TTC549 (cell line): ENCODE measurements around the gene ATG10.
"Not testable (repeated sequence)": the region's sequence is repeated elsewhere in the genome, so short reads cannot be mapped to it uniquely, and the experiment has no call there.

ENCODE experiments used
- FAIRE-seq: peaks from 2 replicates; lab custom pipeline; 2012; peaks lifted over from hg19 to GRCh38; lab: Jason Lieb, UNC

Gene ATG10

GRCh38 chr5:82225525-82226172 lies 253.8 kb downstream of the ATG10 start:
- peak; percentile 42 for FAIRE-seq

- no peak for FAIRE-seq
Measured at GRCh38 chr5:82234885-82235284, 263.1 kb downstream of the ATG10 start.

- FAIRE-seq: no peak
Measured at GRCh38 chr5:82244151-82244550, 272.3 kb downstream of the ATG10 start.

DNA sequence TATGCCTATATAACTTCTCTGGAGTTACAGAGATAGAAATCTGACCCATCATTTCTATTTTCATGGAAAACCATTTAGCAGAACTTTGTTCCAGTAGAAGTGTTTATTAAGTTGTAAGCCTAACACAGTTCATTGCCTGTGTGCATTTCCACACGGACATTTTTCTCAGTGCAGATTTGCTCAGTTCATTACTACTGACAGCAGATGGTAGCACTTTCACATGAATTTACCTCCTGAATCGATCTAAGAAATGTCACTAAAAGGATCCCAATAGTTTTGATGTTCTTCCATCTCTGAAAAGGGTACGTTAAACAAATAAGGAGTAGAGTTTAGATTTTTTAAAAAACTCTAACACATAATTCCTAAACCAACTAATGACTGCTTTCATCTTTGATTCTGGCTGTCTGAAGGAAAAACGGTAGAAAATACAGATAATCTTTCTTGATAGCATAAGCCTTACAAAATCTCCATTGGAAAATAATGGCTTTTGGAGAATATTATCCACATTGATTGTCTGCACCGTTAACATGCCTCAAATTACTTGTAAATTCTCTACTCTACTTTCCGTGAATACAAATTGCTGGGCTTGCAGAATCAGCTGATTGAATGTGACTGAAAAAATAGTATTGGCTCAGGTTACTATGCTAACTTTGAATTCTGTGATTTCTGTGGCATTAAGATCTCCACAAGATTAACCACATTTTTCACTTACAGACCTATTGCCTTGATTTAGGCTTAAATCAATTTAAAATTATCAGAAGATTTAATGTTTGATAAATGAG lies 273.2 kb downstream of the ATG10 start:
- FAIRE-seq: peak; percentile 59

GRCh38 chr5:82246960-82247574 lies 275.2 kb downstream of the ATG10 start:
- FAIRE-seq: no peak

DNA sequence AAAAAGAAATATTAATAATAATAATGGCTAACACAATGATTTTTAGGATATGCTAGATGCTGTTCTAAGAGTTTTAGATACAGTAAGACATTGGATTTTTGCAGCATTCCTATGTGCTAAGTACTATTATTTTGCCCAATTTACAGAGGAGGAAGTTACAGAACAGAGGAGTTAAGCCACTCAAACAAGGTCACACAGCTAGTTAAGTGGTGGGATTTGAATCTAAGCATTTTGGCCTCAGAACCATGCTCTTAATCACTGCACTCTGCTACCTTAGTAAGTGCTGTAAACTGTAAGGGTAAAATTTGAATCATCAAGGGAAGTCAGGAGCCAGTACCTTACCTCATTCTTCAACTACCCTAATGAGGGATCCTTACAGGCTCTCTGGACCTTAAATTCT lies 280.9 kb downstream of the ATG10 start:
- FAIRE-seq: no peak

DNA sequence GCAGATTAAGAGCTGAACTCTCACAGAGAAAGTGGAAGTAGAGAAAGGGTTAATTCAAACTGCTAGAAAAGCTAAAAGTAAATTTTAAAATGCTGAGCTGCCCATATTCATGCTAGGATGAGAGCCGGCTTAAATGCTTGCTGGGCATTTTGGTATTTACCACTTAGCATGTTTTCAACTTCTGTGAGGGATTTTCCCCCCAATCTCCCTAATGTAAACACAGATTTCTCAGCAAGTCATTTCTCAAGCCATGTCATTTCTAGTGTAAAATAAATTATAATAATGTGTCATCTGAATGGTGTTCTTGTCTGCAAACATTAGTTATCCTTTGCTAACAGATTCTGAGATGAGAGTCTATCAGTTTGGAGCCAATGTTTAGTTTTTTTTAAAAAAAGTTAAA lies 284.0 kb downstream of the ATG10 start:
- no peak for FAIRE-seq

- no peak for FAIRE-seq
Measured at GRCh38 chr5:82257247-82257646, 285.4 kb downstream of the ATG10 start.

- FAIRE-seq: no peak
Measured at GRCh38 chr5:82257729-82258128, 285.9 kb downstream of the ATG10 start.

GRCh38 chr5:82259172-82259800 lies 287.5 kb downstream of the ATG10 start:
- FAIRE-seq: peak; percentile 76

GRCh38 chr5:82265047-82265446 lies 293.2 kb downstream of the ATG10 start:
- FAIRE-seq: no peak

- not testable (repeated sequence) for FAIRE-seq
Measured at GRCh38 chr5:82267297-82267933, 295.6 kb downstream of the ATG10 start.

GRCh38 chr5:82269363-82269762 lies 297.5 kb downstream of the ATG10 start:
- FAIRE-seq: not testable (repeated sequence)

DNA sequence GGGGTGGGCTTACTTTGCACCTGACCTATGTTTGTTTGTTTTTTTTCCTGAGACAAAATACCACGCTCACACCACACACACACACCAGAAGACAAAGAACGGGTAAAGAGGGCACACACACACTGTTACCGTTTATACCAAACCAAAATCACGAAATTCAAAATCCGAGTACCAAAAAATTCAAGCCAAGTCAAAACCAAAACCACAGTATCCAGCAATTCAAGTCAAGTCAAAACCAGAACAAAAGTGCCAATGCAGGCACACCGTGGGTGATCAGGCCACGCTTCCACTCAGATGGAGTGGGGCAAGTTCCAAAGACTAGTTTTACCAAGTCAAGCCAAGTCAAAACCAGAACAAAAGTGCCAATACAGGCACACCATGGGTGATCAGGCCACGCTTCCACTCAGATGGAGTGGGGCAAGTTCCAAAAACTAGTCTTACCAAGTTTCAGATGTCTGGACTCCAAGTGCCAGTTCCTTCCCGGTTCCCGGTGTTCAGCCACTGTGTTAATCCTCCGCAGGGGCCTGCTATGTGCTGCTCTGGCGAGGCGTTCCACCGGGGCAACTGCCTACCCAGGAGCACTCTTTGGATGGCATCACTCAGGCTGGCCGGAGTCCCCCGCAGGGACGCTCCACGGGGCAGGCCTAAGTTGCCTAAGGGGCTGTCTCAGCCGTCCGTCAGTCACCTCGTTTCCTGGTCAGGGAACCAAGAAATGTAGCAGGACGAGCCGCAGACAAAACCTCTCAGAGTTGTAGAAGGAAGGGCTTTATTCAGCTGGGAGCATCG lies 300.9 kb downstream of the ATG10 start:
- FAIRE-seq: not testable (repeated sequence)

DNA sequence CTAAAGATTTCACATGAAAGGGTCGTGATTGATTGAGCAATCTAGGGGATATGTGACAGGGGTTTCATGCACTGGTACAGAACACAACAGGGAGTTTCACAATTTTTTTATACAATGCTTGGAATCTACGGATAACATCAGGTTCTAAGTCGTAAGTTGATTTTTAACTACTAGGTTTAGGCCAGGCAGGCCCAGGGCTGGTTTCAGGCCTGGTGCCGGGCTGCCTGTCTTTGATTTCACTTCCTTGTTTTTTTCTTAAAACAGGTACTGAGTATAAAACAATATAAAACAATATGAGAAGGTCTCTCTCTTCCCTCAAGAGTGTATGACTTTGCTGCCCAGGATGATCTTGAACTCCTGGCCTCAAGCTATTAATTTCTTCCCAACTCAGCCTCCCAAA lies 301.6 kb downstream of the ATG10 start:
- FAIRE-seq: not testable (repeated sequence)

- FAIRE-seq: no peak
Measured at GRCh38 chr5:82274343-82275211, 302.8 kb downstream of the ATG10 start.

DNA sequence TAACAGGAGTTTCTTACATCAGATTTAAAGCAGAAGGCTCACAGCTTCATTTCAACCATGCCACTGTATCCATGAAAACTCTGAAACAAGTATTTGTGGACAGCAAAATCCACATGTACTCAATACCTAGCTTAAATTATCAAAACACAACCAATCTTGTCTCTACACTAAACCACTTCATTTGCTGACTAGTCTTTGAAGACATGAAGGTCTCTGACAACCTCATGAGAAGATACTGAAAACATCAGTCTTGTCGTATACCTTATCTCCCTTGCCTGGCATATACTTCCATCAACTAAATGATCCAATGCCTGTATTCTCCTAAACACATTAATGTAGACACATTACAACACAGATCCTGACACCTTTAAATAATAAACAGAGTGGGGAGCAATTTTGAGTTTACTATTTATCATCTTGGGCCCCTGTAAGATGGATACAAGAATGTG lies 303.4 kb downstream of the ATG10 start:
- no peak for FAIRE-seq

GRCh38 chr5:82276800-82277612 lies 305.2 kb downstream of the ATG10 start:
- no peak for FAIRE-seq

- FAIRE-seq: no peak
Measured at GRCh38 chr5:82277613-82277986, 305.8 kb downstream of the ATG10 start.
